ENCODE data around the gene ABCA12. TPM values are rescaled to one million over a fixed set of nuclear protein-coding genes. Genes with fewer than 3 reads are reported as not detected.

The ABCA12 gene
- total and polyA plus RNA-seq, 9 of the 15 experiments (the other 6 are each of a cell fraction or from before 2014, with no cell fraction given) = 0.02 to 0.03 TPM; not detected in 7

DNA sequence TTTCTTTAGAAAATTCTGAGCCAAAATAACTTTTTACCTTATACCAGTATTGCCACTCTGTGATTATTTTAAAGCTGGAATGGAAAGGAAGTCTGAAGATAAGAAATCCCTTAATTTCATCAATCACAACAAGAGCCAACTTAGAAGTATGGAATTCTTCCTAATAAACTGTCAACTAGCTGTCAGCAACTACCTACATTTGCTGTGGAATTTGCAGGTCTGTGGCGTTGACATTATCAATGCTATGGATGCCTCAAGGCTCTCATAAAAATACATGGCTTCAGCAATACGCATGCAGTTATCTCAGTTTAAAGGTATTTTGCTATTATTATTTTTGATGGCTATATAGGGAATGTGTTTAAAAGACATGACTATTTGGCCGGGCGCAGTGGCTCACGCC lies 108.5 kb downstream of the ABCA12 start (continued):
- no peak for TF ChIP-seq NELFE (IDR thresholded peaks at IDR 0.05; ENCODE audit: insufficient read depth, insufficient read length)

DNA sequence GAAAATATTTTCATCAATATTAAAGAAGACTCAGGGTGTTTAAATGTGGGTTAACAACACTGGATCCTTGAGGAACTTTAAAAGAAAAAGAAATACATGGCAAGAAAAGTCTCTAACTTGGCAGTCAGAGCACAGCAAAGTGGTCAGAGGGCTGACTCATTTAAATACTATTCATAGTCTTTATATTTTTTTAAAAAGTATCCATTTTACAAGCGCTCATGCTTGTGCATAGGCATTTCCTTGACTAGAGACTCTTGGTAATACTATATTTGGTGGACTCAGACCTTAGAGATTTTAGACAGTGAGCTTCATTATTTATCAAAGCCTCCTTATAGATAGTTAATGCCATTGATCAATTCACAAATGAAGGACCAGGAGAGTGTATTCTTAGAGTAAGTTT lies 110.2 kb downstream of the ABCA12 start:
- H3K27me3 ChIP-seq (ENCODE audit: control insufficient read depth in 2 of 2, insufficient read depth in 2 of 2, low read length in 2 of 2) = no peaks in the 10 kb centered on the region
- DNase-seq (ENCODE audit: extremely low read depth in 1 of 4, low spot score in 3 of 4) (no peak), ATAC-seq (no peak), FAIRE-seq (no peak)
- no peaks in the 10 kb centered on the region for H4K20me1 ChIP-seq (replicated peaks; ENCODE audit: control insufficient read depth, insufficient read depth, low read length)
- ChIA-PET POLR2A (no interaction called here), CTCF (ENCODE audit: low intra/inter-chr PET ratio) (no interaction called here)
- in situ Hi-C loops (cut with MboI) = no loop called here
- no peaks in the 10 kb centered on the region for H3K4me1 ChIP-seq (replicated peaks in 1 of 2; ENCODE audit: control insufficient read depth in 2 of 2, insufficient read depth in 2 of 2, low read length in 2 of 2)
- no peak overlapping the region for H3K4me3 ChIP-seq
- H3K9ac ChIP-seq (ENCODE audit: insufficient read depth in 1 of 2, low read depth in 2 of 2, low read length in 2 of 2) = no peak overlapping the region
- no peak overlapping the region for H3K27ac ChIP-seq (ENCODE audit: extremely low read depth, low read depth, low read length)
- BruUV-seq (replicated peaks) = no TSS peak
- TF ChIP-seq FOXM1 (IDR thresholded peaks at IDR 0.05; ENCODE audit: low read depth) (no peak), FOXM1 (CRISPR knock-in tag; IDR thresholded peaks at IDR 0.05; ENCODE audit: low read depth) (no peak), CHCHD3 (CRISPR knock-in tag; IDR thresholded peaks at IDR 0.05) (no peak), BMI1 (IDR thresholded peaks at IDR 0.05; ENCODE audit: low read length) (no peak), ZBTB17 (CRISPR knock-in tag; IDR thresholded peaks at IDR 0.05) (no peak)
- TF ChIP-seq, protein P1, sequence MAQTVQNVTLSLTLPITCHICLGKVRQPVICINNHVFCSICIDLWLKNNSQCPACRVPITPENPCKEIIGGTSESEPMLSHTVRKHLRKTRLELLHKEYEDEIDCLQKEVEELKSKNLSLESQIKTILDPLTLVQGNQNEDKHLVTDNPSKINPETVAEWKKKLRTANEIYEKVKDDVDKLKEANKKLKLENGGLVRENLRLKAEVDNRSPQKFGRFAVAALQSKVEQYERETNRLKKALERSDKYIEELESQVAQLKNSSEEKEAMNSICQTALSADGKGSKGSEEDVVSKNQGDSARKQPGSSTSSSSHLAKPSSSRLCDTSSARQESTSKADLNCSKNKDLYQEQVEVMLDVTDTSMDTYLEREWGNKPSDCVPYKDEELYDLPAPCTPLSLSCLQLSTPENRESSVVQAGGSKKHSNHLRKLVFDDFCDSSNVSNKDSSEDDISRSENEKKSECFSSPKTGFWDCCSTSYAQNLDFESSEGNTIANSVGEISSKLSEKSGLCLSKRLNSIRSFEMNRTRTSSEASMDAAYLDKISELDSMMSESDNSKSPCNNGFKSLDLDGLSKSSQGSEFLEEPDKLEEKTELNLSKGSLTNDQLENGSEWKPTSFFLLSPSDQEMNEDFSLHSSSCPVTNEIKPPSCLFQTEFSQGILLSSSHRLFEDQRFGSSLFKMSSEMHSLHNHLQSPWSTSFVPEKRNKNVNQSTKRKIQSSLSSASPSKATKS (CRISPR knock-in tag; IDR thresholded peaks at IDR 0.05) = no peak
- TF ChIP-seq, protein P2, sequence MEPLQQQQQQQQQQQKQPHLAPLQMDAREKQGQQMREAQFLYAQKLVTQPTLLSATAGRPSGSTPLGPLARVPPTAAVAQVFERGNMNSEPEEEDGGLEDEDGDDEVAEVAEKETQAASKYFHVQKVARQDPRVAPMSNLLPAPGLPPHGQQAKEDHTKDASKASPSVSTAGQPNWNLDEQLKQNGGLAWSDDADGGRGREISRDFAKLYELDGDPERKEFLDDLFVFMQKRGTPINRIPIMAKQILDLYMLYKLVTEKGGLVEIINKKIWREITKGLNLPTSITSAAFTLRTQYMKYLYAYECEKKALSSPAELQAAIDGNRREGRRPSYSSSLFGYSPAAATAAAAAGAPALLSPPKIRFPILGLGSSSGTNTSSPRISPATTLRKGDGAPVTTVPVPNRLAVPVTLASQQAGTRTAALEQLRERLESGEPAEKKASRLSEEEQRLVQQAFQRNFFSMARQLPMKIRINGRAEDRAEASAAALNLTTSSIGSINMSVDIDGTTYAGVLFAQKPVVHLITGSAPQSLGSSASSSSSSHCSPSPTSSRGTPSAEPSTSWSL (CRISPR knock-in tag; IDR thresholded peaks at IDR 0.05; ENCODE audit: borderline replicate concordance) = no peak
- intact Hi-C loops (cut with micrococcal nuclease) = no loop called here
- H3K36me3 ChIP-seq (ENCODE audit: control insufficient read depth, insufficient read depth, low read length) = no peaks in the 10 kb centered on the region
- whole genome bisulfite sequencing (ENCODE audit: insufficient coverage, low coverage, missing lambda C conversion rate) = 0% methylated on average over 1 of the region's 1 CpG
- no peak overlapping the region for H3K4me2 ChIP-seq (ENCODE audit: insufficient read depth, low read length)
- no peak overlapping the region for H2AFZ ChIP-seq (ENCODE audit: low read depth, low read length)
- no peaks in the 10 kb centered on the region for H3K79me2 ChIP-seq (ENCODE audit: control insufficient read depth, insufficient read depth, low read length)
- H3K9me1 ChIP-seq (ENCODE audit: control insufficient read depth, insufficient read depth, low read length) = no peaks in the 10 kb centered on the region
- H3K9me3 ChIP-seq (replicated peaks; ENCODE audit: control insufficient read depth, insufficient read depth, low read depth, low read length) = no peaks in the 10 kb centered on the region
